Suppressor macrophage (primary cell): ENCODE data around the gene MYADML2.
A peak's percentile ranks its signal among the peaks of the same experiment; 100 is the strongest.
"Not testable (repeated sequence)": the region's sequence is repeated elsewhere in the genome, so short reads cannot be mapped to it uniquely, and the experiment has no call there.

ENCODE experiments used
- DNase-seq, 4 experiments: peaks; one replicate each; pipeline ENCODE4 v3.0.0-alpha.2; 2020 to 2022
- total RNA-seq, 17 experiments: gene quantifications; one replicate each; lab custom pipeline; 2026; ENCODE audit warnings: mixed read lengths in 6 of 17, inconsistent platforms in 3 of 17; lab: John Stamatoyannopoulos, UW

Gene MYADML2, protein sequence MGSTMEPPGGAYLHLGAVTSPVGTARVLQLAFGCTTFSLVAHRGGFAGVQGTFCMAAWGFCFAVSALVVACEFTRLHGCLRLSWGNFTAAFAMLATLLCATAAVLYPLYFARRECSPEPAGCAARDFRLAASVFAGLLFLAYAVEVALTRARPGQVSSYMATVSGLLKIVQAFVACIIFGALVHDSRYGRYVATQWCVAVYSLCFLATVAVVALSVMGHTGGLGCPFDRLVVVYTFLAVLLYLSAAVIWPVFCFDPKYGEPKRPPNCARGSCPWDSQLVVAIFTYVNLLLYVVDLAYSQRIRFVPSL
- 0 to 0.44 (median 0) reads per million in 17 experiments for total RNA-seq

DNA sequence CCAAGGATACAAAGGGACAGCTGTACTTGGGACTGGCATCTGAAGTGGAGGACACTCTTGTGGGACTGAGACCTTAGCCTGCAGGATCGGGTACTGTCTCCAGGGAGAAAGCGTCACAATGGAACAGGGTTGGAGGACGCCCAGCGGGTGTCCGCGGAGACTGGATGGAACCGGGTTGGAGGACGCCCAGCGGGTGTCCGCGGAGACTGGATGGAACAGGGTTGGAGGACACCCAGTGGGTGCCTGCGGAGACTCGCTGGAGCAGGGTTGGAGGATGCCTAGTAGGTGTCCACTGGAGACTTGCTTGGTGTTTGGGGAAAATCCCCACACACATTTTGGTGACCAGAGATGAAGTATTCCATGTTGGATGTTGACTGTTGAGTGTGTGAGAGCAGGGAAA, at the start of gene MYADML2:
Gene MYADML2, minus strand, starts transcription at position 45 of the 400 bp plus-strand sequence. CDS start 5,492 bp downstream, outside the sequence.
- no peak for DNase-seq

GRCh38 chr17:81996232-81996756, 49.3 kb upstream of the MYADML2 start:
- DNase-seq: no peak

- DNase-seq: no peak
Measured at GRCh38 chr17:81995463-81996231, 48.6 kb upstream of the MYADML2 start.

DNA sequence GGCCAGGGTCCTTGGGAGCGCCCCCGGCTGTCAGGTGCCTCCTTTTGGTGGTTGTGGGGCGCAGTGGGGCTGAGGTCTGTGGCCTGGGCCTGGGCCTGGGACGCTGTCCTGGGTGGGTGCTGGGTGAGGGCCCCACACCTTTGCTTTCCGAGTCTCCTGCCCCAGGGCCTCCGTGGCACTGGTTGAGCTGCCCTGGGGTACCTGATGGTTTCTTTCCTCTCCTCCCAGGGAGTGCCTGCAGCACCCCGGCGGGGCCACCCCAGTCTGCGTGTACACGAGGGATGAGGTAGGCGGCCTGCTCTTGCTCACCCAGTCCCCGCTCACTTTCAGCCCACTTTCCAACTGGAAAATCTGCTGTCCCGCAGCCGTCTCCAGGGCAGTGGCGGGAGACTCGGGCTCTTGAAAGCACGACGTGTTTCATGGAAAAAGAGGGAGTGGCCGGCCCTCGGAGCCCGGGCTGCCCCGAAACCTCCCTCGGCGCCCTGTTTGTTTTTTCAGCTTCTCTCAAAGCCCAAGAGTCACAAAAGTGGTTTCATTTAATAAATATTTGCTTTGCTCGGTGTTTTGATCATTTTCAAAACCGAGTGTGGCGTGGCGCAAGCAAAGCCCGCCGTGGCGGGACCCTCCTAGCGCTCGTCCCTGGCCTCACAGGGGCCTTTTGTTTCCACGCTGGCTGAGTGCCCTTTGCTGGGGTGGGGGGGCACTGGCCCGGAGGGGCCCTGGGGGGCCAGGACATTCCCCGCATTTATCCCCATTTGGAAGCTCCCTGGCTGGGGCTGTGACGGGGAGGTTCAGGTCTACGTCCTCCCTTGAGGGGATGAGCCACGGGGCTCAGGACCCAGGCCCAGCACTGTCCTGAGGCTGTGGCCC, 47.8 kb upstream of the MYADML2 start:
- DNase-seq: no peak

DNA sequence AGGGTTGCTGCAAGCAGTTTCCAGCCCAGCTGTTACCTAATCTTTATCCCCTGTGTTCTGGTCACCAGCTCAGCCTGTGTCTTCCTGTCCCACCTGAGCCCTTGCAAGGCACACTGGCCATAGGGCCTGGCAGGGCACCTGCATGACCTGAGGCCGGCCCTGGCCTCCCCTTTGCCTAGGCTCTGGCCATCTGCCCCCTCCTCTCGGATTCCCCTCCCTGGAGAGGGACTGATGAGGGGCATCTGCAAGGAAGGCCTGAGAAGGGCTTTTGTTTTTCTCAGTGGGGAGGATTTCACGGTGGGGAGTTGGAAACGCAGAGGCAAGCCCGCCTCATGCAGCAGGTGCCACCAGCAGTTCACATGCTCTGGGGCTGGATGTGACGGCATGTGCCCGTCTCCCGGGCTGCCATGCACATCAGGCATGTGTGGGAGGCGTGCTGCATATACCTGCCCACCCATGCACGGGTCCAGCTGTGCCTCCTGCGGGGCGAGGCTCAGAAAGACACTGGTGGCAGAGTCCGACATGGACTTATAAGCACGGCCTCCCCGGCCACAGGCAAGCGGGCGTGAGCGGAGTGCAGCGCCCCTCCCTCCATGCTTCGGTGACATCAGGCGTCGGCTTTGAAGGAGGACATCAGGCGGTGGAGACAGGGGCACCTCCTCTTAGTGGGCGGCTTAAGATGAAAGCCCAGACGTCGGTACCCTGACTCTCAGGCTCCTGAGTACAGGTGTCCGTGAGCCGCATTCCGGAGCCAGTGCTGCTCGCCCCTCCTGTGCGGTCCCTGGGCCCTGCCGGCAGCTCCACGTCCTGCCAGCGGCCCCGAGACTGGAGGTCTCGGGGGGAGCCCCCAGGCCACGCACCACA, 46.9 kb upstream of the MYADML2 start:
- no peak for DNase-seq

DNA sequence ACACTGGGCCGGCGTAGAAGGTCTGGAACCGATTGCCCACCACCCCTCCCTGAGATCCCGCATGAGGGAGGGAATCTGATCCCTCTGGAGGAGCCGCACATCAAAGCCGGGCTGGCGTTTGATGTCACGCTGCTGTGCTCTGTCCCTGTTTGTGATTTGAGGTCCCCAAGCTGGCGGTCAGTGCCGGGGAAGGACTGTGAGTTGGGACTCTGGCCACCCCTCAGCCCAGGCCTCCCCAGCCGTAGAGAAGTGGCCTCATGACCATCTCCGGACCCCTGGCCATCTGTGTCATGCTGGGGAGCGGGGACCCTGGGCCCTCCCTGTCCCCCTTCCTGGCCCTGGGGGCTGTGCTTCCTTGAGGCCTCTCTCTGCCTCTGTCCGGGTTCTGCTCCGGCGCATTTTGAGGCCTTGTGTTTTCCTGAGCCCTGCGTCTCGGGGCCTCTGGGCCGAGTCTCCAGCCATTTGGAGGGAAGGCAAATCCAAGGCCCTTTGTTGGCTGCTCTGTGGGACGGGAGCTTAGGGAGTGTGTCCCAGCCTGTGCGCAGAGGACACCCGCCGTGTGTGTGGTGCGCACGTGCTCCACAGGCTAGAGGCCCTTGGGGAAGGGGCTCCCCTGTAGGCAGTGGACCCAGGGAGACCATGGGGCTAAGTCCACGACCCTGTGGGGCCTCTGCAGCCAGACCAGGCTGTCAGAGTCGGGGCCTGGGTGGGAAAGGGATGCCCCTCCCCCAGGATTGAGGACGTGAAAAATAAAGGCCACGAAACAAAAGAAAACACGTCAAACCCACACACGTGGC, 45.5 kb upstream of the MYADML2 start:
- DNase-seq: no peak

- no peak for DNase-seq
Measured at GRCh38 chr17:81991684-81992305, 44.8 kb upstream of the MYADML2 start.

- no peak for DNase-seq
Measured at GRCh38 chr17:81990836-81991683, 44.0 kb upstream of the MYADML2 start.

GRCh38 chr17:81987161-81987770, 40.2 kb upstream of the MYADML2 start:
- no peak for DNase-seq

- no peak for DNase-seq
Measured at GRCh38 chr17:81986606-81987005, 39.6 kb upstream of the MYADML2 start.

DNA sequence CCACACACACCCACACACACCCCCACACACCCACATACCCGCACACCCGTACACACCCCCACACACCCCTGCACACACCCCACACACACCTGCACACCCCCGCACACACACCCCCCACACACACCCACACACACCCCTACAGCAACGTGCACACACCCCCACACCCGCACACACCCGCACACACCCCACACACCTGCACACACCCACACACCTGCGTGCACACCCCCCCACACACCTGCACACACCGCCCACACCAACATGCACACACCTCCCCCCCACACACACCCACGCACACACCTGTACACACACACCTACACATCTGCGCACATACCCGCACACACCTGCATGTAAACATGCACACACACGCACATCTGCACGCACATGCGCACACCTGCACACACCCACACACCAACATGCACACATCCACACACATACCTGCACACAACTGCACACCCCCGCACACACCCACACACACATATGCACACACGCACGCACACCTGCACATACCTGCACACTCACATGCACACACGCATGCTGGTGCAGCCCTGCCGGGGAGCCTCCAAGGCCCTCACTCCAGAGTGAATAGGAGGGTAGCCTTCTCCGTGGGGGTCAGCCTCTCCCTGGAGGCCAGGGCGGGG, 37.9 kb upstream of the MYADML2 start:
- DNase-seq: no peak

DNA sequence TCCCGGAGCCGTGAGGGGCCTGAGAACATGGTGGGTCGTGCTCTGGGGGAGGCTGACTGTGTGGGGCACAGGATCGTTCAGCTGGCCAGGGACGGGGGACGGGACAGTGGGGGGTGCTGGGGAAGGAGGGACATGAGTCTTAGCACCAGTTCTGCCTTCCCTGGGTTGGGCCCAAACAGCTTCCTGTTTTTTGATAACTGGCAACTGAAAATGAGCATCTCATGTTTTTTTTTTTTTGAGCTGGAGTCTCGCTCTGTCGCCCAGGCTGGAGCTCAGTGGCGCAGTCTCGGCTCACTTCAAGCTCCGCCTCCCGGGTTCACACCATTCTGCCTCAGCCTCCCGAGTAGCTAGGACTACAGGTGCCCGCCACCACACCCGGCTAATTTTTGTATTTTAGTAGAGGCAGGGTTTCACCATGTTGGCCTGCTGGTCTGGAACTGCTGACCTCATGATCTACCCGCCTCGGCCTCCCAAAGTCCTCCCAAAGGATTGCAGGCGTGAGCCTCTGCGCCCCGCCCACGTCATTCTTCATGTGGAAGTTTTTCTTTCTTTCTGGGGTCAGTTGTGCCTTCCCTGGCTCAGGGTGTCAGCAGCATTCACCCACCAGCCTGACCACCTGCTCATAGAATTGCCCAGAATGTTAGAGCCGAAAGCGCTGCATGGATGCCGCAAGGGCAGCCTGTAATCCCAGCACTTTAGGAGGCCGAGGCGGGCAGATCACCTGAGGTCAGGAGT, 36.8 kb upstream of the MYADML2 start:
- peak; percentile 19 to 54 (median 52) for DNase-seq

- no peak for DNase-seq
Measured at GRCh38 chr17:81983011-81983638, 36.1 kb upstream of the MYADML2 start.

DNA sequence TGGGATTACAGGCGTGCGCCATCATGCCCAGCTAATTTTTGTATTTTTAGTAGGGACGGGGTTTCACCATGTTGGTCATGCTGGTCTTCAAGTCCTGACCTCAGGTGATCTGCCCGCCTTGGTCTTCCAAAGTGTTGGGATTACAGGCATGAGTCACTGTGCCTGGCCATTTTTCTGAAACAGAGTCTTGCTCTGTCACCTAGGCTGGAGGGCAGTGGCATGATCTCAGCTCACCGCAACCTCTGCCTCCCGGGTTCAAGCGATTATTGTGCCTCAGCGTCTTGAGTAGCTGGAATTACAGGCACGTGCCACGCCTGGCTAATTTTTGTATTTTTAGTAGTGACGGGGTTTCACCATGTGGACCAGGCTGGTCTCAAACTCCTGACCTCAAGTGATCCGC, 34.5 kb upstream of the MYADML2 start:
- not testable (repeated sequence) for DNase-seq

DNA sequence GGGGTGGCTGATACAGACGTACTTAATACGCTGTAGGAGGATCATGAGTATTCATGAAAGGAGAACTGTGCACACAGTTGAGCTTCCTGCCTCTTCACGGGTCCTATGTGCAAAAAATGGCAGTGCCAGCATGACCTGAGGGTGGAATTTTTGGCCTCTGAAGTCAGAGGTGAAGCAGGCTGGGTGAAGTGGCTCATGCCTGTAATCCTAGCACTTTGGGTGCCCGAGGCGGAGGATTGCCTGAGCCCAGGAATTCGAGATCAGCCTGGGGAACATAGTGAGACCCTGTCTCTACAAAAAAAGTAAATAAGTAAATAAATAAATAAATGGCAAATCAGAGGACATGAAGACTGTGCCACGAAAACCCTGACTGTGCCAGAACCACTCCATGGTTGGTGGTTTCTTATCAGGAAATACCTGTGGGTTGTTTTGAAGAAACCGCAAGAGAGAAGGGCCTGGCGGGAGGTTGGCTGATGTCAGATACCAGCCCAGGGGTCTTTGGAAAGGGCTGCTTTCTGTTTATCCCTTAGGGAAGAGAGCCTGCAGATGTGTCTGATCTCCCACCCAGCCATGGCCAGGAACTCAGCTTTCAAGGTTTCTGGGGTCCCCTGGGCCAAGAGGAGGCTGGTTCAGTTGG, 33.8 kb upstream of the MYADML2 start:
- DNase-seq: peak in 1 of 4 experiments; percentile 27

DNA sequence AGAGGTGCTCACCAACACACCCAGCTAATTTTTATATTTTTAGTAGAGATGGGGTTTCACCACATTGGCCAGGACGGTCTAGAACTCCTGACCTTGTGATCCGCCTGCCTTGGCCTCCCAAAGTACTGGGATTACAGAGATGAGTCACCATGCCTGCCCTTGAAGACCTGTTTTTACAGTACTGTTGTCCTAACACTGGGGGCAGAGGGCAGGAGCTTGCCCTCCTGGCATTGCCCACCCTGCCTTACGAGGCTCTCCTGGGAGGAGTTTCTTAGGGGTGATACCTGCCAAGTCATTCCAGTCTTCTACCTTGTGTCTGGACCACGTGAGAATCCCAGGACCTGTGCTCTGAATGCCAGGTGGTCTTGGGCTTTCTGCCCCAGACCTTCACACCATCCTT, 33.1 kb upstream of the MYADML2 start:
- DNase-seq: no peak
